ENCODE results near the gene ADSS1.
"Not testable (repeated sequence)": the region's sequence is repeated elsewhere in the genome, so short reads cannot be mapped to it uniquely, and the experiment has no call there.

Gene ADSS1

GRCh38 chr14:104750056-104750752, 26.2 kb downstream of the ADSS1 start:
- no peak for DNase-seq (ENCODE audit: low read depth in 2 of 2)

- DNase-seq (ENCODE audit: low read depth in 2 of 2) = not testable (repeated sequence)
These were observed 26.7 kb downstream of the ADSS1 start for GRCh38 chr14:104750753-104751057.

GRCh38 chr14:104751539-104752422, 27.8 kb downstream of the ADSS1 start:
- DNase-seq (ENCODE audit: low read depth in 2 of 2) = no peak

GRCh38 chr14:104752423-104752734, 28.4 kb downstream of the ADSS1 start:
- no peak for DNase-seq (ENCODE audit: low read depth in 2 of 2)

- peak; percentile 100 for DNase-seq (ENCODE audit: low read depth in 2 of 2)
These were observed 28.9 kb downstream of the ADSS1 start, which contains the start of gene SIVA1 for GRCh38 chr14:104752735-104753527. SIVA1 (plus strand) TSS chr14:104753147; CDS start chr14:104753202, 55 bp downstream.

- DNase-seq (ENCODE audit: low read depth in 2 of 2) = no peak
These were observed 29.6 kb downstream of the ADSS1 start for GRCh38 chr14:104753528-104754212.

- DNase-seq (ENCODE audit: low read depth in 2 of 2) = no peak
These were observed 30.3 kb downstream of the ADSS1 start for GRCh38 chr14:104754213-104754851.

- no peak for DNase-seq (ENCODE audit: low read depth in 2 of 2)
These were observed 31.6 kb downstream of the ADSS1 start for GRCh38 chr14:104755621-104756020.

GRCh38 chr14:104756477-104757237, 32.6 kb downstream of the ADSS1 start:
- no peak for DNase-seq (ENCODE audit: low read depth in 2 of 2)

GRCh38 chr14:104757238-104757585, 33.2 kb downstream of the ADSS1 start:
- no peak for DNase-seq (ENCODE audit: low read depth in 2 of 2)

GRCh38 chr14:104757681-104758392, 33.8 kb downstream of the ADSS1 start:
- DNase-seq (ENCODE audit: low read depth in 2 of 2) = no peak

GRCh38 chr14:104758981-104759969, 35.2 kb downstream of the ADSS1 start:
- no peak for DNase-seq (ENCODE audit: low read depth in 2 of 2)

GRCh38 chr14:104765517-104765916, 41.5 kb downstream of the ADSS1 start:
- DNase-seq (ENCODE audit: low read depth in 2 of 2) = no peak

GRCh38 chr14:104766256-104766862, 42.3 kb downstream of the ADSS1 start:
- DNase-seq (ENCODE audit: low read depth in 2 of 2) = no peak

- no peak for DNase-seq (ENCODE audit: low read depth in 2 of 2)
These were observed 43.0 kb downstream of the ADSS1 start for GRCh38 chr14:104766863-104767633.

GRCh38 chr14:104767634-104767918, 43.5 kb downstream of the ADSS1 start:
- DNase-seq (ENCODE audit: low read depth in 2 of 2) = no peak

- DNase-seq (ENCODE audit: low read depth in 2 of 2) = peak; percentile 78 to 92
These were observed 44.7 kb downstream of the ADSS1 start for GRCh38 chr14:104768437-104769323.
